Panc1 (cell line): ENCODE data around the gene MCM7. TPM values are rescaled to one million over a fixed set of nuclear protein-coding genes. Genes with fewer than 3 reads are reported as not detected.

ENCODE experiments used
- ATAC-seq: fragments of 200-7000 bp; cut with Tn5 transposase; 2 replicates; pipeline ENCODE4 v1.9.1; 2020; ENCODE audit warnings: mild to moderate bottlenecking, moderate library complexity
- BruUV-seq: library from RNA; stranded (reverse); fragments of 400-500 nt; replicated peaks from 2 replicates; lab custom pipeline; 2021; lab: Mats Ljungman, UMichigan
- CTCF ChIA-PET: fragments of 300-600 bp; sonication (Branson Sonifier 250); formaldehyde crosslinking; loops from one replicate; lab custom pipeline; 2022; ENCODE audit warnings: antibody characterized with exemption; lab: Charles Lee
- POLR2A ChIA-PET: fragments of 300-600 bp; sonication (Branson Sonifier 250); formaldehyde crosslinking; loops from one replicate; lab custom pipeline; 2022; ENCODE audit warnings: antibody characterized with exemption; lab: Charles Lee
- DNase-seq: peaks from one replicate; pipeline ENCODE4 v3.0.0-alpha.2; 2010; ENCODE audit warnings: low read depth, low spot score
- H3K27ac ChIP-seq: 2 replicates; pipeline ENCODE4 v1.5.1; 2011; ENCODE audit warnings: mild to moderate bottlenecking, low read length, inconsistent platforms
- H3K27me3 ChIP-seq: fragments of 200-500 bp; sonication (Bioruptor generic); 2 replicates; pipeline ENCODE4 v1.6.0; 2014; ENCODE audit warnings: low read length, inconsistent platforms; ENCODE audit not compliant: control insufficient read depth, insufficient read depth
- H3K36me3 ChIP-seq: fragments of 200-500 bp; sonication (Bioruptor generic); 2 replicates; pipeline ENCODE4 v1.5.1; 2014; ENCODE audit warnings: inconsistent platforms, mild to moderate bottlenecking, low read length, moderate library complexity; ENCODE audit not compliant: control insufficient read depth, insufficient read depth
- H3K4me1 ChIP-seq: 2 replicates; pipeline ENCODE4 v1.5.1; 2011; ENCODE audit warnings: inconsistent platforms, mild to moderate bottlenecking, low read length, moderate library complexity; ENCODE audit not compliant: control insufficient read depth, insufficient read depth
- H3K4me3 ChIP-seq, 2 experiments: 2 replicates each; pipeline ENCODE4 v1.5.1; 2011 to 2012; ENCODE audit warnings: low read depth in 2 of 2, low read length in 2 of 2, mild to moderate bottlenecking in 2 of 2, inconsistent platforms in 1 of 2, moderate library complexity in 1 of 2
- H3K9me3 ChIP-seq: fragments of 200-500 bp; sonication (Bioruptor generic); 2 replicates; pipeline ENCODE4 v1.5.1; 2014; ENCODE audit warnings: low read depth, mild to moderate bottlenecking, inconsistent platforms, low read length, moderate library complexity; ENCODE audit not compliant: control insufficient read depth, insufficient read depth
- CTCF ChIP-seq: fragments of 450-650 bp; IDR thresholded peaks from 2 replicates; pipeline ENCODE4 v1.5.1; 2017; ENCODE audit warnings: mild to moderate bottlenecking
- POLR2AphosphoS5 ChIP-seq: IDR thresholded peaks from 2 replicates; pipeline ENCODE4 v1.6.1; 2012; ENCODE audit warnings: mild to moderate bottlenecking, low read depth, low read length, moderate library complexity
- REST ChIP-seq, 2 experiments: IDR thresholded peaks; 2 replicates each; pipeline ENCODE4 v1.6.1; 2011 to 2012; ENCODE audit warnings: low read depth in 2 of 2, control low read depth in 1 of 2, low read length in 1 of 2, mild to moderate bottlenecking in 1 of 2, moderate library complexity in 1 of 2; ENCODE audit not compliant: insufficient read depth in 1 of 2
- SIN3A ChIP-seq: IDR thresholded peaks from 2 replicates; pipeline ENCODE4 v1.6.1; 2012; ENCODE audit warnings: low read depth, mild to moderate bottlenecking, low read length, moderate library complexity, borderline replicate concordance; ENCODE audit not compliant: insufficient read depth
- TCF7L2 ChIP-seq: IDR thresholded peaks from 2 replicates; pipeline ENCODE4 v1.6.1; 2011; ENCODE audit warnings: mild to moderate bottlenecking, low read depth, low read length, inconsistent platforms
- in situ Hi-C: cut with HindIII; loops from 2 replicates; pipeline ENCODE4 v1.10.0; 2016; ENCODE audit warnings: low sequenced_read_pairs, low pct_unique_long_range_greater_than_20kb
- intact Hi-C: fragments of 100-400 bp; cut with micrococcal nuclease; formaldehyde crosslinking; loops from one replicate; pipeline ENCODE4 v1.10.0; 2022; ENCODE audit not compliant: unreplicated experiment
- total RNA-seq: library from RNA; stranded (reverse); gene quantifications from one replicate; pipeline ENCODE4 v1.2.1, GENCODE V29; 2021; ENCODE audit not compliant: unreplicated experiment

Gene MCM7
- total RNA-seq, 1 experiment from 2014 or later: 258 TPM

- Histone ChIP-seq H3K27ac (no peak overlapping the region), H3K27me3 (no peaks in the 10 kb centered on the region), H3K4me1 (peaks cover 22% of the 10 kb centered on the region), H3K36me3 (peaks cover 2% of the 10 kb centered on the region; the same call in 1 of the 2 replicates), H3K9me3 (no peaks in the 10 kb centered on the region), H3K4me3 (no peak overlapping the region; a peak in 1 of 4 replicates)
- no TSS peak for BruUV-seq
- no peak for DNase-seq
- ChIA-PET POLR2A (interaction anchor here (0.5 to 0.8 kb wide), 2 partner anchors 20 to 104 kb away, joined by 3 read pairs; no protein-coding TSS in a partner anchor), CTCF (interaction anchor here (0.6 kb wide), 1 partner anchor 8 kb away, joined by 13 read pairs; no protein-coding TSS in a partner anchor)
- intact Hi-C loops: no loop called here
- TF ChIP-seq CTCF (no peak), POLR2AphosphoS5 (no peak), SIN3A (no peak), REST (IDR thresholded peaks at IDR 0.05; ENCODE audit: insufficient read depth in 1 of 2, low read depth in 2 of 2, low read length in 1 of 2) (no peak), TCF7L2 (no peak)
- in situ Hi-C loops: no loop called here
- ATAC-seq: no peak
Measured at GRCh38 chr7:100122568-100122967, 21.4 kb upstream of the MCM7 start.

DNA sequence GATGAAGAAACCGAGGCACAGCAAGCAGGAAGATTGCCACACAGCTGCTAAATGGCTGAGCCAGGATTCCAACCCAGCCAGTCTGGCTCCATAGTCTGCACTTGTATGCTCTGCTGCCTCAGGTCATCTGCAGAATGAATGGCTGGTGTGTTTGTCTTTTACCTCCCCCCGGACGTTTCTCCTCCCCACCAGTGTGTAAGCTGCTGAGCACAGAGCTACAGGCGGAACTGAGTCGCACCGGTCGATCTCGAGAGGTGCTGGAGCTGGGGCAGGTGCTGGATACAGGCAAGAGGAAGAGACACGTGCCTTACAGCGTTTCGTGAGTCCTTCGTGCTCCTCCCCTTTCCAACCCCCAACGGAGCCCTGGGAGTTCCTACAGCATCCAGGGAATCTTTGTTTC lies 20.9 kb upstream of the MCM7 start:
- BruUV-seq: no TSS peak
- H3K27me3 ChIP-seq: no peaks in the 10 kb centered on the region
- no peak overlapping the region; a peak in 1 of 4 replicates for H3K4me3 ChIP-seq
- intact Hi-C loops (no loop called here), in situ Hi-C loops (no loop called here)
- DNase-seq (no peak), ATAC-seq (no peak)
- no peaks in the 10 kb centered on the region for H3K9me3 ChIP-seq
- peaks cover 22% of the 10 kb centered on the region for H3K4me1 ChIP-seq
- ChIA-PET POLR2A (interaction anchor here (0.5 to 0.8 kb wide), 2 partner anchors 20 to 103 kb away, joined by 3 read pairs; no protein-coding TSS in a partner anchor), CTCF (interaction anchor here (0.6 kb wide), 1 partner anchor 9 kb away, joined by 13 read pairs; no protein-coding TSS in a partner anchor)
- peaks cover 2% of the 10 kb centered on the region; the same call in 1 of the 2 replicates for H3K36me3 ChIP-seq
- H3K27ac ChIP-seq: no peak overlapping the region
- no peak for TF ChIP-seq SIN3A
- no peak for TF ChIP-seq POLR2AphosphoS5
- TF ChIP-seq TCF7L2: no peak
- no peak for TF ChIP-seq REST (IDR thresholded peaks at IDR 0.05; ENCODE audit: insufficient read depth in 1 of 2, low read depth in 2 of 2, low read length in 1 of 2)
- no peak for TF ChIP-seq CTCF
